ENCODE data around the gene KITLG.

DNA sequence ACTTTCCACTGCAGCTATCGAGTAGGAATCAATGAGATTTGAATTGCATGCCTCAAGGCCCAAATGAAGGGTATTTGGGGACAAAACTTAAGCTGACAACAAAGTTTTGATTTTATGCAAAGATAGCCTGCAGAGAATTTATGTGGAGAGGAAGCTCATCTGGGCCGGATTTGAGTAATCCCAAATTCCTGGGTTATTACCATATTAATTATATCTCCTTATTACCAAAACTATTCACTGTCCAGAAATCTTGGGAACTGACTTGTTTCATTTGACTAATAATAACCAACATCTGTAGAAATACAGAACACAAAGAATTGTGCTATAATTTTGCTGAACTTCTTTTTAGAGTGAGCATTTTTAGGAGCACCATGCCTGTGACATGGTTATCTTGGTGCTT lies 70.4 kb downstream of the KITLG start:
- TF ChIP-seq CTCF (IDR thresholded peaks at IDR 0.05 in 4 of 5, conservative IDR thresholded peaks at IDR 0.05 in 1 of 5): no peak
- TF ChIP-seq POLR2A (IDR thresholded peaks at IDR 0.05): no peak
